IMR-90 (cell line): ENCODE measurements around the gene ADCY2. TPM values are rescaled to one million over a fixed set of nuclear protein-coding genes. Genes with fewer than 3 reads are reported as not detected.

ENCODE experiments used
- ATAC-seq: fragments of 200-7000 bp; cut with Tn5 transposase; 2 replicates; pipeline ENCODE4 v1.9.1; 2020; ENCODE audit warnings: low read depth, mild to moderate bottlenecking, moderate library complexity
- BruUV-seq: library from RNA; stranded (reverse); fragments of 400-500 nt; replicated peaks from 2 replicates; lab custom pipeline; 2021; lab: Mats Ljungman, UMichigan
- CTCF ChIA-PET: fragments of 300-600 bp; formaldehyde crosslinking; extraction: SDS; loops from one replicate; lab custom pipeline; 2021; ENCODE audit warnings: antibody characterized with exemption; lab: Yijun Ruan, JAX
- POLR2A ChIA-PET: fragments of 300-600 bp; sonication (Branson Sonifier 250); formaldehyde crosslinking; loops from one replicate; lab custom pipeline; 2022; ENCODE audit warnings: antibody characterized with exemption; ENCODE audit not compliant: unreplicated experiment; lab: Charles Lee
- DNase-seq: peaks from one replicate; pipeline ENCODE4 v3.0.0; 2013
- H2AFZ ChIP-seq: replicated peaks from 2 replicates; pipeline ENCODE3; 2013; ENCODE audit warnings: low read length, mild to moderate bottlenecking; ENCODE audit not compliant: poor library complexity
- H2AK5ac ChIP-seq: 2 replicates; pipeline ENCODE4 v1.6.1; 2013; ENCODE audit warnings: low read depth, low read length, inconsistent platforms
- H2AK9ac ChIP-seq: replicated peaks from 2 replicates; pipeline ENCODE3; 2013; ENCODE audit warnings: mild to moderate bottlenecking, low read depth, low read length, moderate library complexity; ENCODE audit not compliant: poor library complexity
- H2BK120ac ChIP-seq: 2 replicates; pipeline ENCODE4 v1.6.1; 2013; ENCODE audit warnings: low read depth, low read length, inconsistent platforms
- H2BK15ac ChIP-seq: 3 replicates; pipeline ENCODE4 v1.6.1; 2013; ENCODE audit warnings: low read depth, low read length, inconsistent platforms
- H2BK20ac ChIP-seq: 2 replicates; pipeline ENCODE4 v1.6.1; 2013; ENCODE audit warnings: low read depth, mild to moderate bottlenecking, inconsistent platforms, low read length, moderate library complexity
- H2BK5ac ChIP-seq: 2 replicates; pipeline ENCODE4 v1.6.1; 2013; ENCODE audit warnings: mild to moderate bottlenecking, low read depth, low read length, inconsistent platforms; ENCODE audit not compliant: poor library complexity, severe bottlenecking
- H3K14ac ChIP-seq: replicated peaks from 2 replicates; pipeline ENCODE4 v1.6.1; 2013; ENCODE audit warnings: low read depth, low read length, inconsistent platforms
- H3K18ac ChIP-seq: 2 replicates; pipeline ENCODE4 v1.6.1; 2013; ENCODE audit warnings: low read depth, low read length, control low read depth
- H3K23ac ChIP-seq: 2 replicates; pipeline ENCODE4 v1.6.1; 2013; ENCODE audit warnings: low read depth, low read length, inconsistent platforms
- H3K27ac ChIP-seq: 2 replicates; pipeline ENCODE4 v1.5.1; 2013; ENCODE audit warnings: mild to moderate bottlenecking, control low read depth, low read length; ENCODE audit not compliant: insufficient read depth
- H3K27me3 ChIP-seq: 2 replicates; pipeline ENCODE4 v1.6.1; 2013; ENCODE audit warnings: low read length; ENCODE audit not compliant: control insufficient read depth, insufficient read depth
- H3K36me3 ChIP-seq: 2 replicates; pipeline ENCODE4 v1.6.1; 2013; ENCODE audit warnings: low read length, mixed read lengths; ENCODE audit not compliant: control insufficient read depth, insufficient read depth
- H3K4ac ChIP-seq: 2 replicates; pipeline ENCODE4 v1.6.1; 2013; ENCODE audit warnings: low read depth, low read length, inconsistent platforms
- H3K4me1 ChIP-seq: 2 replicates; pipeline ENCODE4 v1.6.1; 2013; ENCODE audit warnings: low read length, mixed read lengths; ENCODE audit not compliant: control insufficient read depth, insufficient read depth
- H3K4me2 ChIP-seq: 2 replicates; pipeline ENCODE4 v1.6.1; 2013; ENCODE audit warnings: low read depth, mild to moderate bottlenecking, control low read depth, low read length, moderate library complexity
- H3K4me3 ChIP-seq: 2 replicates; pipeline ENCODE4 v1.5.1; 2013; ENCODE audit warnings: low read depth, mild to moderate bottlenecking, control low read depth, low read length, moderate library complexity; ENCODE audit not compliant: insufficient read depth
- H3K56ac ChIP-seq: 2 replicates; pipeline ENCODE4 v1.6.1; 2013; ENCODE audit warnings: low read length, inconsistent platforms; ENCODE audit not compliant: insufficient read depth; ENCODE audit errors: extremely low read depth
- H3K79me1 ChIP-seq, 2 experiments: 2 replicates each; pipeline ENCODE4 v1.6.1; 2013; ENCODE audit warnings: low read length in 2 of 2, inconsistent platforms in 1 of 2, low read depth in 1 of 2
- H3K9ac ChIP-seq: 2 replicates; pipeline ENCODE4 v1.6.1; 2013; ENCODE audit warnings: low read depth, low read length, control low read depth
- H3K9me1 ChIP-seq: 2 replicates; pipeline ENCODE4 v1.6.1; 2013; ENCODE audit warnings: low read length, inconsistent platforms; ENCODE audit not compliant: insufficient read depth
- H3K9me3 ChIP-seq: 2 replicates; pipeline ENCODE4 v1.6.1; 2013; ENCODE audit warnings: low read length; ENCODE audit not compliant: control insufficient read depth, insufficient read depth
- H4K20me1 ChIP-seq: 2 replicates; pipeline ENCODE4 v1.6.1; 2013; ENCODE audit warnings: low read length, inconsistent platforms; ENCODE audit not compliant: insufficient read depth
- H4K5ac ChIP-seq: 2 replicates; pipeline ENCODE4 v1.6.1; 2013; ENCODE audit warnings: mild to moderate bottlenecking, low read depth, low read length, control low read depth
- H4K8ac ChIP-seq, 2 experiments: 2 replicates each; pipeline ENCODE4 v1.6.1; 2013; ENCODE audit warnings: low read depth in 2 of 2, low read length in 2 of 2, control low read depth in 1 of 2, inconsistent platforms in 1 of 2
- H4K91ac ChIP-seq: 2 replicates; pipeline ENCODE4 v1.6.1; 2013; ENCODE audit warnings: low read depth, low read length, inconsistent platforms; ENCODE audit not compliant: insufficient read depth
- CEBPB ChIP-seq: IDR thresholded peaks from 2 replicates; pipeline ENCODE4 v1.6.1; 2012; ENCODE audit warnings: low read depth, low read length, improper control_type of control experiment
- CHD1 ChIP-seq: IDR thresholded peaks from 2 replicates; pipeline ENCODE4 v1.6.1; 2012; ENCODE audit warnings: low read depth, low read length, improper control_type of control experiment
- CTCF ChIP-seq: conservative IDR thresholded peaks from 2 replicates; pipeline ENCODE4 v1.5.1; 2012; ENCODE audit warnings: mild to moderate bottlenecking, low read depth, low read length, improper control_type of control experiment
- ELK1 ChIP-seq: fragments of 150-350 bp; IDR thresholded peaks from 2 replicates; pipeline ENCODE4 v1.6.1; 2016; ENCODE audit warnings: low read depth, mild to moderate bottlenecking, low read length, moderate library complexity, borderline replicate concordance
- MAFK ChIP-seq: IDR thresholded peaks from 2 replicates; pipeline ENCODE4 v1.6.1; 2012; ENCODE audit warnings: low read depth, low read length, improper control_type of control experiment
- MAZ ChIP-seq: IDR thresholded peaks from 2 replicates; pipeline ENCODE4 v1.6.1; 2012; ENCODE audit warnings: low read depth, mild to moderate bottlenecking, low read length, improper control_type of control experiment, moderate library complexity, borderline replicate concordance
- MXI1 ChIP-seq: IDR thresholded peaks from 2 replicates; pipeline ENCODE4 v1.6.1; 2012; ENCODE audit warnings: low read depth, mild to moderate bottlenecking, low read length, moderate library complexity, borderline replicate concordance
- NFE2L2 ChIP-seq: fragments of 150-350 bp; IDR thresholded peaks from 2 replicates; pipeline ENCODE4 v1.6.1; 2016; ENCODE audit warnings: low read depth, mild to moderate bottlenecking, low read length
- POLR2A ChIP-seq: IDR thresholded peaks from 2 replicates; pipeline ENCODE4 v1.6.1; 2012; ENCODE audit warnings: mild to moderate bottlenecking, low read depth, low read length
- RAD21 ChIP-seq: IDR thresholded peaks from 2 replicates; pipeline ENCODE4 v1.6.1; 2012; ENCODE audit warnings: low read length, improper control_type of control experiment
- RCOR1 ChIP-seq: IDR thresholded peaks from 2 replicates; pipeline ENCODE4 v1.6.1; 2012; ENCODE audit warnings: mild to moderate bottlenecking, low read length, improper control_type of control experiment; ENCODE audit not compliant: insufficient replicate concordance
- RFX5 ChIP-seq: IDR thresholded peaks from 2 replicates; pipeline ENCODE4 v1.8.0; 2012; ENCODE audit warnings: low read depth, mild to moderate bottlenecking, low read length, moderate library complexity
- SMC3 ChIP-seq: fragments of 150-350 bp; IDR thresholded peaks from 2 replicates; pipeline ENCODE4 v1.6.1; 2016; ENCODE audit warnings: low read depth, mild to moderate bottlenecking, antibody characterized with exemption, low read length, moderate library complexity
- WGBS, 2 experiments: methylation state at CpG; one replicate each; pipeline versions ENCODE4 v1.1.5 to v1.1.7; 2013; ENCODE audit warnings: missing lambda C conversion rate in 2 of 2; ENCODE audit not compliant: insufficient read length in 1 of 2; ENCODE audit errors: extremely low coverage in 2 of 2; 5-methylcytosine and 5-hydroxymethylcytosine counted together
- dilution Hi-C: fragments of 300-500 bp; cut with HindIII; formaldehyde crosslinking; loops from one replicate; pipeline ENCODE4 v1.14.3; 2018; ENCODE audit warnings: low sequenced_read_pairs; ENCODE audit not compliant: unreplicated experiment
- in situ Hi-C: fragments of 300-500 bp; cut with MboI; formaldehyde crosslinking; loops from 3 replicates; pipeline ENCODE4 v1.14.3; 2019; ENCODE audit warnings: low sequenced_read_pairs, inconsistent platforms, mixed read lengths
- intact Hi-C: fragments of 100-400 bp; cut with micrococcal nuclease; formaldehyde crosslinking; loops from 2 replicates; pipeline ENCODE4 v1.10.0; 2022
- polyA plus RNA-seq, 3 experiments: library from polyadenylated mRNA; depleted of rRNA; stranded (reverse); fragments of >200 nt; gene quantifications; 2 replicates each; pipeline ENCODE4 v1.2.3, GENCODE V29; 2012; ENCODE audit warnings: low replicate concordance in 1 of 3
- total RNA-seq: library from RNA; depleted of rRNA; stranded (reverse); fragments of >200 nt; gene quantifications from 2 replicates; pipeline ENCODE4 v1.2.3, GENCODE V29; 2012

The ADCY2 gene
- total and polyA plus RNA-seq, 2 of the 4 experiments (the other 2 are of a cell fraction): not detected

DNA sequence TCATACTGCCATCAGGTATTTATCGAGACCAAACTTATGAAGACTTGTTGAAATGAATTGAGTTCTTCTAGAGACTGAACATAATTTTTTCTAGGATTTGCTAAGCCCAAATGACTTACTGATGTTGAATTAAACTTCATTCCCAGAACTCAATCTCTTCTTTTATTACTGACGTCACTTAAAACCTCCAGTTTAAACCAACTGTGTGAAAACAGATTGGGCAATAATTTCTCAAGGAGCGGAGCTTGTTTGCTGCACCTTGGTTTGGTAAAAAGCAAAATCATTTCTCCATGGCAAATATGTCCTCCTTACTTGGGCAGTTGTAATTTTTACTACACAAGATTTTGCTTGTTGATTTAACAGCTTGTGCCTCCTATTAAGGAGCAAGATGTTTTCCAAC is 417.6 kb downstream of the ADCY2 start:
- H3K9ac ChIP-seq: no peak overlapping the region
- DNase-seq (no peak), ATAC-seq (no peak)
- H3K23ac ChIP-seq: no peak overlapping the region
- no peaks in the 10 kb centered on the region for H4K20me1 ChIP-seq
- ChIA-PET POLR2A (no interaction called here), CTCF (interaction anchor here (0.6 kb wide), 1 partner anchor 1729 kb away, joined by 6 read pairs; no protein-coding TSS in a partner anchor)
- WGBS, 2 experiments: no CpG with 5 or more reads among the region's 3 CpGs
- no peak overlapping the region for H4K91ac ChIP-seq
- no peak overlapping the region for H3K4me3 ChIP-seq
- dilution Hi-C loops: no loop called here
- intact Hi-C loops: no loop called here
- H3K27ac ChIP-seq: no peak overlapping the region
- H3K9me1 ChIP-seq: no peaks in the 10 kb centered on the region
- H3K9me3 ChIP-seq: no peaks in the 10 kb centered on the region
- H2AK5ac ChIP-seq: no peak overlapping the region
- H2AFZ ChIP-seq: no peak overlapping the region
- no peak overlapping the region for H3K56ac ChIP-seq
- in situ Hi-C loops: no loop called here
- H3K18ac ChIP-seq: no peak overlapping the region
- no peak overlapping the region for H2BK5ac ChIP-seq
- no peak overlapping the region for H2BK15ac ChIP-seq
- H2AK9ac ChIP-seq: no peak overlapping the region
- no peaks in the 10 kb centered on the region for H3K4me1 ChIP-seq
- H4K5ac ChIP-seq: no peak overlapping the region
- H3K36me3 ChIP-seq: no peaks in the 10 kb centered on the region
- no peak for TF ChIP-seq MXI1
- no peak for TF ChIP-seq RCOR1
- TF ChIP-seq ELK1: no peak
- no peak for TF ChIP-seq CHD1
- TF ChIP-seq SMC3: no peak
- TF ChIP-seq POLR2A: no peak
- TF ChIP-seq CEBPB: no peak
- TF ChIP-seq MAFK: no peak
- TF ChIP-seq NFE2L2: no peak
- TF ChIP-seq RAD21: no peak
- TF ChIP-seq CTCF: no peak
- TF ChIP-seq MAZ: no peak
- no peak for TF ChIP-seq RFX5
- no peaks in the 10 kb centered on the region for H3K27me3 ChIP-seq
- no peaks in the 10 kb centered on the region for H3K79me1 ChIP-seq
- BruUV-seq: no TSS peak
- no peak overlapping the region for H3K4ac ChIP-seq
- H4K8ac ChIP-seq: no peak overlapping the region
- no peak overlapping the region for H2BK20ac ChIP-seq
- H3K14ac ChIP-seq: no peak overlapping the region
- H3K4me2 ChIP-seq: no peak overlapping the region
- H2BK120ac ChIP-seq: no peak overlapping the region
